Stimulated activated naive B cell treated with anti-CD40 and anti-IgM and Interleukin-4, amounts not matched to agents 10 μg/mL and 1 μg/mL and 100 μg/mL, for 72 hours (primary cell): ENCODE results near the gene MYH10.
"Not testable (repeated sequence)": the region's sequence is repeated elsewhere in the genome, so short reads cannot be mapped to it uniquely, and the experiment has no call there.

ENCODE experiments used
- ATAC-seq, 2 donors: fragments of 150-1000 bp; cut with Tn5 transposase; replicated peaks; 2 replicates each; pipeline ENCODE4 v1.10.0; 2021; ENCODE audit warnings: moderate library complexity in 1 of 2
- DNase-seq: peaks from one replicate; pipeline ENCODE4 v3.0.0; 2021
- H3K27ac Mint-ChIP-seq: one replicate; pipeline ENCODE4 v1.8.0; 2022; ENCODE audit warnings: mild to moderate bottlenecking, mixed read lengths
- H3K27me3 Mint-ChIP-seq, 2 donors: one replicate each; pipeline ENCODE4 v1.8.0; 2022; ENCODE audit warnings: mixed read lengths in 2 of 2
- H3K36me3 Mint-ChIP-seq, 2 donors: one replicate each; pipeline ENCODE4 v1.8.0; 2022; ENCODE audit warnings: mixed read lengths in 2 of 2, mild to moderate bottlenecking in 1 of 2
- H3K4me1 Mint-ChIP-seq, 2 donors: one replicate each; pipeline ENCODE4 v1.8.0; 2022; ENCODE audit warnings: mixed read lengths in 2 of 2, mild to moderate bottlenecking in 1 of 2
- H3K4me3 Mint-ChIP-seq, 2 donors: one replicate each; pipeline ENCODE4 v1.8.0; 2022; ENCODE audit warnings: mild to moderate bottlenecking in 2 of 2, mixed read lengths in 2 of 2, moderate library complexity in 1 of 2
- H3K9me3 Mint-ChIP-seq, 2 donors: one replicate each; pipeline ENCODE4 v1.8.0; 2022; ENCODE audit warnings: mixed read lengths in 2 of 2, mild to moderate bottlenecking in 1 of 2

The MYH10 gene

DNA sequence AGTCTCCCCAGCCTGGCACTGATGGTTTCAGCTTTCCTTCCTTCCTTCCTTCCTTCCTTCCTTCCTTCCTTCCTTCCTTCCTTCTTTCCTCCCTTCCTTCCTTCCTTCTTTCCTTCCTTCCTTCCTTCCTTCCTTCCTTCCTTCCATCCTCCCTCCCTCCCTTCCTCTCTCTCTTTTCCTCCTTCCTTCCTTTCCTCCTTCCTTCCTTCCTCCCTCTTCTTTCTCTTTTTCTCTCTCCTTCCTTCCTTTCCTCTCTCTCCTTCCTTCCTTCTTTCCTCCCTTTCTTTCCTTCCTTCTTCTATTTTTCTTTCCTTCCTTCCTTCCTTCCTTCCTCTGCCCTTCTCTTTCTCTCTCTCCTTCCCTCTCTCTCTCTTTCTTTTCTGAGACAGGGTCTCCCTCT, 30.2 kb upstream of the MYH10 start:
- Mint-ChIP-seq H3K9me3 (peaks cover 12 to 15% of the 10 kb centered on the region in 2 donors), H3K27me3 (peaks cover 19 to 43% of the 10 kb centered on the region in 2 donors)
- not testable (repeated sequence) for DNase-seq, H3K36me3 Mint-ChIP-seq, H3K4me3 Mint-ChIP-seq, ATAC-seq, H3K4me1 Mint-ChIP-seq, H3K27ac Mint-ChIP-seq

DNA sequence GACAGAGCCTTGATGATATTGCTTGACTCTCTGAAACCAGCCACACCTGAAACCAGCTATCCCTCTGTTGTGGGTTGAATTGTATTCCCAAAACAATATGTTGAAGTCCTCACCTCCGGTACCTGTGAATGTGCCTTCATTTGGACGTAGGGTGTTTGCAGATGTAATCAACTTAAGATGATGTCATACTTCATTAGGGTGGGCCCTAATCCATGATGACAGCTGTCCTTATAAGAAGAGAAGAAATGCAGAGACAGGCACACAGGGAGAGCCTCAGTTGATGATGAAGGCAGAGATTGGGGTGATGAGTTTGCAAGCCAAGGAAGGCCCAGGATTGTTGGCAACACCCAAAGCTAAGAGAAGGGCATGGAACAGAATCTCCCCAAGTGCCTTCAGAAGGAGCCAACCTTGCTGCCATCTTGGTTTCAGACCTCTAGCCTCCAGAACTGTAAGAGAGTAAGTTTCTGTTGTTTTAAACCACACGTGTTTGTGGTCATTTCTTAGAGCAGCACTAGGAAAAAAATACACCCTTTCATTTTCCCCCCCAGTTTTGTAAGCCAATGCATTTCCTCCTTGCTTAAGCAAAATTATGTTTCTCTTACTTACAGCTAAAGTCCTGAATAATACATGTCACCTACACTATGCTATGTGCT, 29.4 kb upstream of the MYH10 start:
- H3K9me3 Mint-ChIP-seq: peaks cover 12 to 15% of the 10 kb centered on the region in 2 donors
- ATAC-seq (no peak), DNase-seq (no peak)
- peaks cover 15 to 37% of the 10 kb centered on the region in 2 donors for H3K27me3 Mint-ChIP-seq
- H3K4me1 Mint-ChIP-seq: no peaks in the 10 kb centered on the region
- no peak overlapping the region for H3K27ac Mint-ChIP-seq
- peaks cover 4 to 8% of the 10 kb centered on the region in 2 donors for H3K36me3 Mint-ChIP-seq
- no peak overlapping the region for H3K4me3 Mint-ChIP-seq

DNA sequence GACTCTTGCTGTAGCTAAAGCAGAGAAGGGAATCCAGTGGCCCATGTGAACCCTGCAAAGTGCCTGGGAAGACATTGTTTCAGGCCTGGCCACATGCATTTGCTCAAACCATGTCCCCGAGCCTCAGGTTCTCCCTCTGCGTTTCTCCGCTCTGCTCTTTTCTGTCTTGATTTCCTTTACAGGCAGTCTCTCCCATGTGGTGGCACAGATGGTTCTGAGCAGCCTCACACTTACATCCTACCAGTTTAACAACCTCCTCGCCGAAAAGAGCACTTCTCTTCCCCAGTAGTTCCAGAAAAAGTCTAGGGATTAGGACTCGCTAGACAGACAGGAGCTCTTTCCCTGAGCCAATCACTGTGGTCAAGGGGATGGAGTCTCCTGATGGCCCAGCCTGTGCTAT, 28.3 kb upstream of the MYH10 start:
- ATAC-seq: no peak
- Mint-ChIP-seq H3K36me3 (peaks cover 4 to 8% of the 10 kb centered on the region in 2 donors), H3K4me3 (no peak overlapping the region), H3K27ac (no peak overlapping the region), H3K27me3 (peaks cover 15 to 37% of the 10 kb centered on the region in 2 donors), H3K4me1 (no peaks in the 10 kb centered on the region), H3K9me3 (peaks cover 12 to 15% of the 10 kb centered on the region in 2 donors)
- no peak for DNase-seq

DNA sequence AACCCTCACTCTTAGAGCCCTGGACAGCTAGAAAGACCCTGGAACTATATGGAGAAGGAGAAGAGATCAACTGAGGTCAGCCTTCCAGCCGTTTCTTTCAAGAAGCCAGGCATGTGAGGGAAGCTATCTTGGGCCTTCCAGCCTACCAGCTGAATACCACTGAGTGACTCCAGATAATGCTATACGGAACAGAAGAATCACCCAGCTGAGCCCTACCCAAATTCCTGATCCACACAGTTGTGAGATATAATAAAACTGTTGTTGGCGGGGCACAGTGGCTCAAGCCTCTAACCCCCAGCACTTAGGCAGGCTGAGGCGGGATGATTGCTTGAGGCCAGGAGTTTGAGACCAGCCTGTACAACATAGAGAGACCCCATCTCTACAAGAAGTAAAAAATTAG, 26.2 kb upstream of the MYH10 start:
- Mint-ChIP-seq H3K4me3 (no peak overlapping the region), H3K36me3 (peaks cover 4 to 8% of the 10 kb centered on the region in 2 donors), H3K27ac (no peak overlapping the region), H3K9me3 (peaks cover 12 to 15% of the 10 kb centered on the region in 2 donors), H3K27me3 (peaks cover 12 to 37% of the 10 kb centered on the region in 2 donors), H3K4me1 (no peaks in the 10 kb centered on the region)
- no peak for ATAC-seq
- DNase-seq: no peak

DNA sequence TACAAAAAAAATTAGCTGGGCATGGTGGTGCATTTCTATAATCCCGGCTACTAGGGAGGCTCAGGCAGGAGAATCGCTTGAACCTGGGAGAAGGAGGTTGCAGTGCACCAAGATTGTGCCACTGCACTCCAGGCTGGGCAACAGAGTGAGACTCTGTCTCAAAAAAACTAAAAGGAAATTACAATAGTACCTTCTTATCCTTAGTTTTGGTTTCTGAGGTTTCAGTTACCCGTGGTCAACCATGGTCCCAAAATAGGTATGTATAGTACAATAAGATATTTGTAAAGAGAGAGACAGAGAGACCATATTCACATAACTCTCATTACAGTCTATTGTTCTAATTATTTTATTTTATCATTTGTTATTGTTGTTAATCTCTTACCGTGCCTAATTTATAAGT, 24.3 kb upstream of the MYH10 start:
- DNase-seq: no peak
- Mint-ChIP-seq H3K9me3 (peaks cover 9 to 11% of the 10 kb centered on the region in 2 donors), H3K27ac (no peak overlapping the region), H3K27me3 (peaks cover 18 to 33% of the 10 kb centered on the region in 2 donors), H3K36me3 (peaks cover 4 to 8% of the 10 kb centered on the region in 2 donors), H3K4me1 (no peaks in the 10 kb centered on the region), H3K4me3 (no peak overlapping the region)
- no peak for ATAC-seq

DNA sequence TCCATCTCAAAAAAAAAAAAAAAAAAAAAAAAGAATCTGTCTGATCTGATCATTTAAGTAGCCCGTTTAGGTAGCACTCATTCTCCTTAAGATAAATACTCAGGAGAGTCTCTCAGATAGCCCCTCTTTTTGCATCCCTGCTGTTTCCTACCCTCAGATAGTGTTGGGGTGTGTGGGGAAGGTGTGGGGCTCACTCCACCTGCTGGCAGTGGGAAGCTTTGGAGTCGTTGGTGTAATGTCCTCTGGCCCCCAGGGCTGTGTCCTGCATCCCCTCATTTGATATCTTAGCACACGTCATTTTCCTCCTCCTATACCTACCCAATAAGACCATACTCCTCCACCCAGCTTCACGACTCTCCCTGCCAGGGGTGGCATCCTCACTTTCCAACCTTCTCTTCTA, 20.5 kb upstream of the MYH10 start:
- Mint-ChIP-seq H3K4me3 (no peak overlapping the region), H3K36me3 (no peaks in the 10 kb centered on the region), H3K27ac (no peak overlapping the region), H3K27me3 (peaks cover 24 to 33% of the 10 kb centered on the region in 2 donors), H3K4me1 (no peaks in the 10 kb centered on the region), H3K9me3 (no peaks in the 10 kb centered on the region)
- ATAC-seq (no peak), DNase-seq (no peak)

DNA sequence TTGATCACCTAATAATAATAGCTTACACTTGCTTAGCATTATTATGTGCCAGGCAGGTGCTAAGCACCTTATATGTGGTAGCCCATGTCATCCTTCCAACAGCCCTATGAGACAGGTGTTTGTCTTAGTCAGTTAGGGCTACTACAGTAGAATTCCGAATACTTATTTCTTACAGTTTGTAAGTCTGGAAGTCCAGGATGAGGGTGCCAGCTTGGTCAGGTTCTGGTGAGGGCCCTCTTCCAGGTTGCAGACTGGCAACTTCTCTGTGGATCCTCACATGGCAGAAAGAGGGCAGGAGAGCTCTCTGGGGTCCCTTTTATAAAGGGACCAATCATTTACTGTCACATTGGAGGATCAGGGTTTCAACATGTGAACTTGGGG, 19.6 kb upstream of the MYH10 start:
- Mint-ChIP-seq H3K27ac (no peak overlapping the region), H3K4me3 (no peak overlapping the region), H3K9me3 (no peaks in the 10 kb centered on the region), H3K36me3 (no peaks in the 10 kb centered on the region), H3K4me1 (no peaks in the 10 kb centered on the region), H3K27me3 (peaks cover 28 to 40% of the 10 kb centered on the region in 2 donors)
- ATAC-seq (no peak), DNase-seq (no peak)

DNA sequence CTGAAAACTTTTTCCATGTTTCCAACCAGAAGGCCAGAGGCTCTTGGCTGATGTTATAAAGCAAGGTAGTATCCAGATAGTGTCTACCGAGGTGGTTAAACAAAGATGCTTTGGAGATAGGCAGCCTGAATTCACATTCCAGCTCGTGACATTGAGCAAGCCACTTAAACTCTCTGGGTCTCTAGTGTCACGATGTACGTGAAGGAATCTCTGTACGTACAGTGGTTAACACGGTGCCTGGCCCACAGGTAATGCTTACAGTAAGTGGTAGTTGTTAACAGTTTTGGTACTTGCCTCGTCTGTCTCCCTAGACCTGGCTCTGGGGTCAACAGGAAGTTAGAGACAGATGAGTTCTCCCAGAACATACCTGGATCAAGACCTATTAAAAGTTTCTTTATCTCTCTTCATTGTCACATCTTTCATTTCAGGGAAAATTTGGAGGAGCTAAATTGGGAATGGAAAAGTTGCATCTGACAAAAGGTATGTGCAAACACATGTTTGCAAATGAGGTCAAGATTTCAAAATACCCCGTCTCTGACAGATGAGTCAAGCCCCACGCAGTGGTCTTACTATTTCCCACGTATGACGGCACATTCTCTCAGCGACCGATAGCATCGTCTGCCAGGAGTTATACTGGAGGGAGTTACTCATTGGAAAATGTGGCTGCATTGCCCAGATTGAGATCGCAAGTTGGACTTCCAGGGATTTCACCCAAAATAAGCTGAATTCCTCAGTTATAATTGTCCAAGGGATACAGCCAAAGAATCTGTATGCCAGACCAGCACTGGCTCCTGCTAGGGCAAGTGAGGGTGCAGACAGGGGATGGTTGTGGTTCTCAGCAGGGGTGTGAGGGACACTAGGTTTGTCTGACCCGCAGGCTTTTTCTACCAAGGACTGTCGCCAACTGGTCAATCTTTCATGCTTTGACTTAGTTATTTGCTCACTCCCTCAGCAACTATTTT, 18.9 kb upstream of the MYH10 start:
- Mint-ChIP-seq H3K4me3 (no peak overlapping the region), H3K36me3 (no peaks in the 10 kb centered on the region), H3K27me3 (peaks cover 28 to 40% of the 10 kb centered on the region in 2 donors), H3K4me1 (no peaks in the 10 kb centered on the region), H3K9me3 (no peaks in the 10 kb centered on the region), H3K27ac (no peak overlapping the region)
- no peak for ATAC-seq
- DNase-seq: no peak

DNA sequence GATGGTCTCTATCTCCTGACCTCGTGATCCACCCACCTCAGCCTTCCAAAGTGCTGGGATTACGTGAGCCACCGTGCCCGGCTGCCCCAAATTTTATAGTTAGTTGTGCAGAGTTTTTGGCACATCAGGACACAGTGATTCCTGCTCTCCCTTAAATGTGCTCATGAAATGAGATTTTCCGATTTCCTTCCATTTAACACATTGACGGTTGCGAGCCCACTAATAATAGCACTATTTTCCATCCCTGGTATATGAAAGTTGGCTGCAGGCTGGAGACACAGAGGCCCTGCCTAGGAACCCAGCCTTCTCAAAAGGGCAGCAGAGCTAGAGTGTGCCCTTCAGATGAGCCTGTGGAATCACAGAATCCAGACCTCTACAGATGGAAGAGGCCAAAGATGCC, 17.4 kb upstream of the MYH10 start:
- Mint-ChIP-seq H3K27ac (no peak overlapping the region), H3K9me3 (no peaks in the 10 kb centered on the region), H3K4me1 (no peaks in the 10 kb centered on the region), H3K36me3 (no peaks in the 10 kb centered on the region), H3K27me3 (peaks cover 33 to 47% of the 10 kb centered on the region in 2 donors), H3K4me3 (no peak overlapping the region)
- DNase-seq (no peak), ATAC-seq (no peak)

DNA sequence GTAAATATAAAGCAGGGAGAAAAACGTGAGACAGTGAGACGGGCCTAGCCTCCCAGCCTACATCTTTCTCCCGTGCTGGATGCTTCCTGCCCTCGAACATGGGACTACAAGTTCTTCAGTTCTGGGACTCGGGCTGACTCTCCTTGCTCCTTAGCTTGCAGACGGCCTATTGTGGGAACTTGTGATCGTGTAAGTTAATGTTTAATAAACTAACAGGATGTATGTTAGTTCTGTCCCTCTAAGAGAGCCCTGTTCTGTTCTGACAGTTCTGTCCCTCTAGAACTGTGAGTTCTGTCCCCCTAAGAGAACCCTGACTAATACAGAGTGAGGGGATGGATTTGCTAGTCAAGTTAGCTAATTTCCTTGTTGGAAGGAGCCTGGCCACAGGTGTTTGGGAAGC, 16.7 kb upstream of the MYH10 start:
- no peak overlapping the region for H3K27ac Mint-ChIP-seq
- no peaks in the 10 kb centered on the region for H3K9me3 Mint-ChIP-seq
- H3K36me3 Mint-ChIP-seq: no peaks in the 10 kb centered on the region
- ATAC-seq (no peak), DNase-seq (no peak)
- H3K4me3 Mint-ChIP-seq: no peak overlapping the region
- H3K27me3 Mint-ChIP-seq: peaks cover 33 to 47% of the 10 kb centered on the region in 2 donors
- no peaks in the 10 kb centered on the region for H3K4me1 Mint-ChIP-seq

DNA sequence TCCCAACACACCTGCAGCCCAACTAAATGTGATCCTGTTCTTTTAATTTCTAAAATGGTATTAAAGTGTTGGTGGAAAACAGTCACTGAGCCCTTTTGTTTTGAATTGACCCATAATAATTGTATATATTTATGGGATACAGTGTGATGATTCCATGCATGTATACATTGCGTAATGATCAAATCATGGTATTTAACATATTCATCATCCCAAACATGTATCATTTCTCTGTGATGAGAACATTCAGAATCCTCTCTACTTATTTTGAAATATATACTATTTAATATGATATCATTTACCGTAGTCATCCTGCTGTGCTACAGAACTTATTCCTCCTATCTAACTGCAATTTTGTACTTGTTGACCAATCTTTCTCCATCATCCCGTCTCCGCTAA, 14.0 kb upstream of the MYH10 start:
- Mint-ChIP-seq H3K27me3 (peaks cover 25 to 36% of the 10 kb centered on the region in 2 donors), H3K4me1 (no peaks in the 10 kb centered on the region)

DNA sequence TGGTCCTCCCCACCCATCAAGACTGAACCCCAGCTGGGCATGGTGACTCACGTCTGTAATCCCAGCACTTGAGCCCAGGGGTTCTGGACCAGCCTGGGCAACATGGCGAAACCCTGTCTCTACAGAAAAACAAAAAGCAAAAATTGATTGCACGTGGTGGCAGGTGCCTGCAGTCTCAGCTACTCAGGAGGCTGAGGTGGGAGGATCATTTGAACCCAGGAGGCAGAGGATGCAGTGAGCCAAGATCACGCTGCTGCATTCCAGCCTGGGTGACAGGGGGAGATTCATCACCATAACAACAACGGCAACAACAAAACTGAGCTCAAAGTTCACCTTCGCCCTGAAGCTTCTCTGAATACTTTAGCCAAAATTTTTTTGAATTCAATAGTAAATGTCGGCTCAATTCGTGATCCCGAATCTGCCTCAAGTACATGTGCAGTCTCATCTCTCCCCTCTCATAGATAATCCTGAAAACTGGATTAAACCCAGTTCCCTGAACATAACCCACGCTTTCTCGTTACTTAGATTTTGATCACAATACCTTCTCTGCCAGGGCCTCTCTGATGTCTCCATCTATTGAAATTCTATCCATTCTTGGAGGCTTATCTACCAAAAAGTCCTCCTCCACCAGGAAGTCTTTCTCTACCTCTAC, 13.5 kb upstream of the MYH10 start:
- DNase-seq (no peak), ATAC-seq (no peak)
- no peaks in the 10 kb centered on the region for H3K36me3 Mint-ChIP-seq
- no peaks in the 10 kb centered on the region for H3K9me3 Mint-ChIP-seq
- H3K27me3 Mint-ChIP-seq: peaks cover 21 to 32% of the 10 kb centered on the region in 2 donors
- H3K4me1 Mint-ChIP-seq: no peaks in the 10 kb centered on the region
- no peak overlapping the region for H3K27ac Mint-ChIP-seq
- no peak overlapping the region for H3K4me3 Mint-ChIP-seq

More for the DNA sequence above, 14.0 kb upstream of the MYH10 start:
- Mint-ChIP-seq H3K4me3 (no peak overlapping the region), H3K36me3 (no peaks in the 10 kb centered on the region), H3K9me3 (no peaks in the 10 kb centered on the region), H3K27ac (no peak overlapping the region)
- DNase-seq: no peak
- no peak for ATAC-seq

DNA sequence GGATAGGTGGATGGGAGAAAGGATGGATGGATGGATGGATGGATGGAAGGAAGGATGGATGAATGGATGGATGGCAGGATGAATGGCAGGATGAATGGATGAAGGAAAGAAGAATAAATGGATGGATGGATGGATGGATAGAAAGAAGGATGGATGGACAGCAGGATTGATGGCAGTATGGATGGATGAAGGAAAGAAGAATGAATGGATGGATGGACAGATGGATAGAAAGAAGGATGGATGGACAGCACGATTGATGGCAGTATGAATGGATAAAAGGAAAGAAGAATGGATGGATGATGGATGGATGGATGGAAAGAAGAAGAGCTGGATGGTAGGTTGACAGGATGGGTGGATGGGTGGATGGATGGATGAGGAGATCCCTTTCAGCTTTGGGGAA, 9.2 kb upstream of the MYH10 start:
- no peak overlapping the region for H3K4me3 Mint-ChIP-seq

DNA sequence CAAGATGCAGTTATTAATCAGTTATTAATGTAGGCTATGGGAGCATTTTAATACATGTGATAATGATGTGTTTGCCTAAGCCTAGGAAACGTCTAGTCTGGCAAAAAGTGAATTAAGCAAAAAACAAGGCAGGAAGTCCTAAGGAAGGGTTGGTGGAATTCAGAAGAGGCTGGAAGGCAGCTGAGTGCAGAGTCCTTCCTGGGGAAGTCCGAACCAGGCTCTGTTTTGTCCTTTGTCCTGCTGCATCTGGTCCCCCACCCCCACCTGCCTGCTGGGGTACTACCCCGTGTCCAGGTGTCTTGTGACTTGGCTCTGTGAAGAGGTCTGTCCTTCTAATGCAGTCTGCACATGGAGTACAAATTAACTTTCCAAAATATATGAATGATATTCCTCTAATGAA, 1.5 kb upstream of the MYH10 start:
- DNase-seq: no peak
- Mint-ChIP-seq H3K36me3 (peaks cover 3 to 4% of the 10 kb centered on the region in 2 donors), H3K4me1 (peaks cover 18 to 29% of the 10 kb centered on the region in 2 donors), H3K4me3 (no peak overlapping the region), H3K27me3 (peaks cover 57 to 70% of the 10 kb centered on the region in 2 donors), H3K9me3 (no peaks in the 10 kb centered on the region), H3K27ac (no peak overlapping the region)
- ATAC-seq: no peak

More for the DNA sequence above, 9.2 kb upstream of the MYH10 start:
- H3K9me3 Mint-ChIP-seq: no peaks in the 10 kb centered on the region
- DNase-seq: no peak
- no peak for ATAC-seq
- H3K4me1 Mint-ChIP-seq: no peaks in the 10 kb centered on the region
- no peak overlapping the region for H3K27ac Mint-ChIP-seq
- H3K27me3 Mint-ChIP-seq: peaks cover 20 to 29% of the 10 kb centered on the region in 2 donors
- no peaks in the 10 kb centered on the region for H3K36me3 Mint-ChIP-seq
